Gastroesophageal sphincter (tissue), 4 donors: Measurements from ENCODE around the gene ALDH3B1. TPM values are rescaled to one million over a fixed set of nuclear protein-coding genes. Genes with fewer than 3 reads are reported as not detected.
"Not testable (repeated sequence)": the region's sequence is repeated elsewhere in the genome, so short reads cannot be mapped to it uniquely, and the experiment has no call there.

Experiments used
- ATAC-seq: fragments of 150-250 bp; one replicate; pipeline ENCODE4 v1.9.1; 2016; ENCODE audit warnings: mild to moderate bottlenecking, moderate library complexity
- H3K27ac ChIP-seq, 4 donors: fragments of 200-600 bp; sonication (generic) in 3 of 4; 1 replicate in 3 of 4; 2 replicates in 1 of 4; pipeline ENCODE4 v1.5.1; 2016 to 2019
- H3K27me3 ChIP-seq: fragments of 200-600 bp; sonication (generic); one replicate; pipeline ENCODE4 v1.5.1; 2019
- H3K36me3 ChIP-seq, 2 donors: fragments of 200-600 bp; sonication (generic); one replicate each; pipeline ENCODE4 v1.5.1; 2019; ENCODE audit warnings: control low read depth in 1 of 2
- H3K4me1 ChIP-seq, 3 donors: fragments of 200-600 bp; sonication (generic); 1 replicate in 2 of 3; 2 replicates in 1 of 3; pipeline ENCODE4 v1.5.1; 2016 to 2019; ENCODE audit warnings: control low read depth in 2 of 3
- H3K4me3 ChIP-seq, 2 donors: fragments of 200-600 bp; sonication (generic); one replicate each; pipeline ENCODE4 v1.5.1; 2019; ENCODE audit warnings: mild to moderate bottlenecking in 1 of 2, moderate library complexity in 1 of 2
- H3K9me3 ChIP-seq, 3 donors: fragments of 200-600 bp; sonication (generic); one replicate each; pipeline ENCODE4 v1.5.1; 2017 to 2019; ENCODE audit warnings: control low read depth in 2 of 3
- CTCF ChIP-seq, 4 experiments: fragments of 200-600 bp in 2 of 4; fragments of 450-650 bp in 2 of 4; sonication (generic) in 1 of 4; IDR thresholded peaks; one replicate each; pipeline ENCODE4 v1.5.1; 2017 to 2019; ENCODE audit warnings: antibody characterized with exemption in 4 of 4, mild to moderate bottlenecking in 2 of 4, moderate library complexity in 2 of 4
- EP300 ChIP-seq: sonication (generic); formaldehyde crosslinking; IDR thresholded peaks from one replicate; pipeline ENCODE4 v1.6.1; 2017; ENCODE audit warnings: antibody characterized with exemption, mild to moderate bottlenecking
- POLR2A ChIP-seq, 2 donors: fragments of 450-650 bp; IDR thresholded peaks; one replicate each; pipeline ENCODE4 v1.6.1; 2017; ENCODE audit warnings: antibody characterized with exemption in 2 of 2, mild to moderate bottlenecking in 2 of 2, moderate library complexity in 1 of 2
- POLR2AphosphoS5 ChIP-seq: sonication (generic); formaldehyde crosslinking; IDR thresholded peaks from one replicate; pipeline ENCODE4 v1.6.1; 2017; ENCODE audit warnings: antibody characterized with exemption
- WGBS, 2 donors: methylation state at CpG; one replicate each; pipeline ENCODE4 v1.1.5; 2018; ENCODE audit warnings: low coverage in 1 of 2; 5-methylcytosine and 5-hydroxymethylcytosine counted together
- total RNA-seq, 4 donors: library from RNA; depleted of rRNA; stranded (reverse); fragments of >200 nt; gene quantifications; one replicate each; pipeline ENCODE4 v1.1.0, GENCODE V29; 2016

The ALDH3B1 gene
- total RNA-seq, 4 donors from 2014 or later, result 6.4 to 15.1 (median 11.2) TPM

GRCh38 chr11:67983951-67984350 is 26.2 kb upstream of the ALDH3B1 start:
- WGBS, 2 donors, result 80% methylated on average over 5 of the region's 29 CpGs; no CpG with 5 or more reads in 1 of the 2 donors
- no peak for ATAC-seq
- Histone ChIP-seq H3K4me1 (no peaks in the 10 kb centered on the region), H3K9me3 (no peaks in the 10 kb centered on the region), H3K27ac (no peak overlapping the region), H3K4me3 (no peak overlapping the region), H3K27me3 (peaks cover 26% of the 10 kb centered on the region), H3K36me3 (no peaks in the 10 kb centered on the region)
- TF ChIP-seq EP300 (no peak), CTCF (IDR thresholded peaks at IDR 0.05) (no peak), POLR2AphosphoS5 (no peak), POLR2A (IDR thresholded peaks at IDR 0.05) (no peak)

DNA sequence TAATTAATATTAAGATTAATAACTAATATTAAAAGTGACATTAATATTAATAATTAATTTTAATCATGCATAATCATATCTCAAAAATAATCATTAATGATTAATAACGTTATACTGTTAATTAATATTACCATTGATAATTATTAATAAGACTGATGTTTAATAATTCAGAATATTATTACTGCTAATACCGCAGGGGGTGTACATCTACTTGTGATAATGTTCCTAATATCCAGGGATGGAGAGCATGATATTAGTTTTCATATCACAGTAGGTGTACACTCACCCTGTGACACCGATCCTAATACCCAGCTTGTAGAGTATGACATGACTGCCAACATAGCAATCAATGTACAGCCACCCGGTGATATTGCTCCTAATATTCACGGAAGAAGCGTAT is 24.8 kb upstream of the ALDH3B1 start:
- H3K27ac ChIP-seq, H3K4me1 ChIP-seq, ATAC-seq, H3K9me3 ChIP-seq, H3K4me3 ChIP-seq, H3K36me3 ChIP-seq: not testable (repeated sequence)
- 77 to 80% methylated on average over 6 of the region's 6 CpGs for WGBS, 2 donors
- H3K27me3 ChIP-seq, result peaks cover 26% of the 10 kb centered on the region

GRCh38 chr11:67990546-67991346 is 19.4 kb upstream of the ALDH3B1 start:
- Histone ChIP-seq H3K4me1 (peaks cover 0 to 13% (median 8%) of the 10 kb centered on the region in 3 donors), H3K4me3 (peak overlapping the region in 1 of 2 donors; percentile 33), H3K27me3 (peaks cover 14% of the 10 kb centered on the region)
- not testable (repeated sequence) for H3K9me3 ChIP-seq, H3K27ac ChIP-seq, ATAC-seq, H3K36me3 ChIP-seq
- WGBS, 2 donors, result no CpG with 5 or more reads among the region's 58 CpGs

- H3K4me3 ChIP-seq, result peak overlapping the region in 1 of 2 donors; percentile 33
- 20% methylated on average over 2 of the region's 70 CpGs for WGBS, 2 donors
- peaks cover 0 to 13% (median 8%) of the 10 kb centered on the region in 3 donors for H3K4me1 ChIP-seq
- H3K36me3 ChIP-seq, result peaks cover 0 to 16% of the 10 kb centered on the region in 2 donors
- H3K27ac ChIP-seq, result peak overlapping the region in 1 of 4 donors; percentile 32
- not testable (repeated sequence) for H3K9me3 ChIP-seq, ATAC-seq
- peaks cover 14% of the 10 kb centered on the region for H3K27me3 ChIP-seq
Measured at GRCh38 chr11:67991347-67992121, 18.6 kb upstream of the ALDH3B1 start.

DNA sequence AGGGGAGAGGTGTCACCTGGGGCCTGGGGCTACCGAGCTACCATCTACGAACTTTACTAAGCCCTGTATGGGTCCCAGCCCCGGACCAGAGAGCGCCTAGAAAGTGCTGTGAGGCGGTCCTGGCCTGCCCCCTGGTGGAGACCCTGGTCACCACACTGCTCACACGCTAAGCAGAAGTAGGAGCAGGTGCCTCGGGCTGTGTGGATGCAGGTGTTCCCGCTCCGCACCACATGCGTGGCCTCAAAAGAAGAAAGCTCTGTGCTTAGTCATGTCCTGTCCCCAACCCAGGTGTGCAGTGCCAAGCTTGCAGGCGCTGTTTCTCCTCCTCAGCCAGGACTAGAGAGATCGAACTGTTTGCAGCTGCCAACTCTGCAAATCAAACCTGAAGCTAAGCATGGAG is 16.3 kb upstream of the ALDH3B1 start:
- Histone ChIP-seq H3K36me3 (peaks cover 0 to 16% of the 10 kb centered on the region in 2 donors), H3K4me1 (peaks cover 0 to 13% (median 8%) of the 10 kb centered on the region in 3 donors), H3K27me3 (peaks cover 14% of the 10 kb centered on the region)
- not testable (repeated sequence) for H3K9me3 ChIP-seq, ATAC-seq, H3K4me3 ChIP-seq, H3K27ac ChIP-seq
- WGBS, 2 donors, result no CpG with 5 or more reads among the region's 12 CpGs
- TF ChIP-seq CTCF (IDR thresholded peaks at IDR 0.05), result peak in 3 of 4 experiments; percentile 51 to 58 (median 58)

- ATAC-seq, H3K27ac ChIP-seq, H3K9me3 ChIP-seq, H3K4me3 ChIP-seq: not testable (repeated sequence)
- H3K4me1 ChIP-seq, result peaks cover 0 to 13% (median 8%) of the 10 kb centered on the region in 3 donors
- H3K27me3 ChIP-seq, result peaks cover 14% of the 10 kb centered on the region
- H3K36me3 ChIP-seq, result peaks cover 0 to 16% of the 10 kb centered on the region in 2 donors
- no CpG with 5 or more reads among the region's 5 CpGs for WGBS, 2 donors
Measured at GRCh38 chr11:67994387-67994786, 15.7 kb upstream of the ALDH3B1 start.

DNA sequence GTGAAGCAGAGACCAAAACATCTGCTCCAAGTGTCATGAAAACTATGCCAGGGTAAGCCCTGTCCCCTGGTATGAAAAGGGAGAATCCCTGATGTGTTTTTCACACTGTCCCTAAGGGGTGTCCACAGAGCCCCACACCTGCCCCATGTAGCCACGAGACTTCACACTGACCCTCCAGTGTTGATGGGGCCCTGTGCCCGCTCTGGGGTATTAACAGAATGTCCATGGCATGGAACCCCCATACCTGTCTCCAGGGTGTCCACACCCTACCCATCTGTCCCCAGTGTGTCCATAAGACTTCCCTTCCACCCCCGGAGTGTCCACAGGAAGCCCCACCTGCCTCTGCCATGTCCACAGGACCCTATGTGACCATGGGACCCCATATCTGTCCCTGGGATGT is 15.0 kb upstream of the ALDH3B1 start:
- ATAC-seq, H3K27ac ChIP-seq, H3K9me3 ChIP-seq, H3K4me3 ChIP-seq: not testable (repeated sequence)
- H3K4me1 ChIP-seq, result peaks cover 0 to 13% (median 8%) of the 10 kb centered on the region in 3 donors
- H3K27me3 ChIP-seq, result peaks cover 14% of the 10 kb centered on the region
- WGBS, 2 donors, result no CpG with 5 or more reads among the region's 3 CpGs
- peaks cover 0 to 16% of the 10 kb centered on the region in 2 donors for H3K36me3 ChIP-seq

GRCh38 chr11:67995579-67995978 is 14.5 kb upstream of the ALDH3B1 start:
- Histone ChIP-seq H3K36me3 (peaks cover 0 to 16% of the 10 kb centered on the region in 2 donors), H3K27me3 (peaks cover 14% of the 10 kb centered on the region), H3K4me1 (peaks cover 0 to 13% (median 8%) of the 10 kb centered on the region in 3 donors)
- not testable (repeated sequence) for H3K4me3 ChIP-seq, ATAC-seq, H3K27ac ChIP-seq, H3K9me3 ChIP-seq
- WGBS, 2 donors, result no CpG with 5 or more reads among the region's 14 CpGs
